B cell (primary cell): Measurements from ENCODE around the gene RNH1.

ENCODE experiments used
- EZH2 ChIP-seq: IDR thresholded peaks from 2 replicates; pipeline ENCODE4 v1.6.1; 2012; ENCODE audit warnings: borderline replicate concordance, low read depth, mild to moderate bottlenecking, moderate library complexity, low read length; ENCODE audit not compliant: insufficient read depth, poor library complexity, severe bottlenecking
- TF ChIP-seq, protein P1 (sequence below): fragments of 200-600 bp; IDR thresholded peaks from one replicate; pipeline ENCODE4 v1.8.0; 2022; ENCODE audit warnings: antibody characterized with exemption, mild to moderate bottlenecking

- TF ChIP-seq, protein P1, sequence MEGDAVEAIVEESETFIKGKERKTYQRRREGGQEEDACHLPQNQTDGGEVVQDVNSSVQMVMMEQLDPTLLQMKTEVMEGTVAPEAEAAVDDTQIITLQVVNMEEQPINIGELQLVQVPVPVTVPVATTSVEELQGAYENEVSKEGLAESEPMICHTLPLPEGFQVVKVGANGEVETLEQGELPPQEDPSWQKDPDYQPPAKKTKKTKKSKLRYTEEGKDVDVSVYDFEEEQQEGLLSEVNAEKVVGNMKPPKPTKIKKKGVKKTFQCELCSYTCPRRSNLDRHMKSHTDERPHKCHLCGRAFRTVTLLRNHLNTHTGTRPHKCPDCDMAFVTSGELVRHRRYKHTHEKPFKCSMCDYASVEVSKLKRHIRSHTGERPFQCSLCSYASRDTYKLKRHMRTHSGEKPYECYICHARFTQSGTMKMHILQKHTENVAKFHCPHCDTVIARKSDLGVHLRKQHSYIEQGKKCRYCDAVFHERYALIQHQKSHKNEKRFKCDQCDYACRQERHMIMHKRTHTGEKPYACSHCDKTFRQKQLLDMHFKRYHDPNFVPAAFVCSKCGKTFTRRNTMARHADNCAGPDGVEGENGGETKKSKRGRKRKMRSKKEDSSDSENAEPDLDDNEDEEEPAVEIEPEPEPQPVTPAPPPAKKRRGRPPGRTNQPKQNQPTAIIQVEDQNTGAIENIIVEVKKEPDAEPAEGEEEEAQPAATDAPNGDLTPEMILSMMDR: no peak
- TF ChIP-seq EZH2: no peak
Measured at GRCh38 chr11:495537-495931, 11.5 kb downstream of the RNH1 start.
